ENCODE data around the gene TMEM232.
A peak's percentile ranks its signal among the peaks of the same experiment; 100 is the strongest.

The TMEM232 gene

GRCh38 chr5:110475529-110475928 is 250.9 kb downstream of the TMEM232 start:
- TF ChIP-seq, protein P1, sequence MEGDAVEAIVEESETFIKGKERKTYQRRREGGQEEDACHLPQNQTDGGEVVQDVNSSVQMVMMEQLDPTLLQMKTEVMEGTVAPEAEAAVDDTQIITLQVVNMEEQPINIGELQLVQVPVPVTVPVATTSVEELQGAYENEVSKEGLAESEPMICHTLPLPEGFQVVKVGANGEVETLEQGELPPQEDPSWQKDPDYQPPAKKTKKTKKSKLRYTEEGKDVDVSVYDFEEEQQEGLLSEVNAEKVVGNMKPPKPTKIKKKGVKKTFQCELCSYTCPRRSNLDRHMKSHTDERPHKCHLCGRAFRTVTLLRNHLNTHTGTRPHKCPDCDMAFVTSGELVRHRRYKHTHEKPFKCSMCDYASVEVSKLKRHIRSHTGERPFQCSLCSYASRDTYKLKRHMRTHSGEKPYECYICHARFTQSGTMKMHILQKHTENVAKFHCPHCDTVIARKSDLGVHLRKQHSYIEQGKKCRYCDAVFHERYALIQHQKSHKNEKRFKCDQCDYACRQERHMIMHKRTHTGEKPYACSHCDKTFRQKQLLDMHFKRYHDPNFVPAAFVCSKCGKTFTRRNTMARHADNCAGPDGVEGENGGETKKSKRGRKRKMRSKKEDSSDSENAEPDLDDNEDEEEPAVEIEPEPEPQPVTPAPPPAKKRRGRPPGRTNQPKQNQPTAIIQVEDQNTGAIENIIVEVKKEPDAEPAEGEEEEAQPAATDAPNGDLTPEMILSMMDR (conservative IDR thresholded peaks at IDR 0.05; ENCODE audit: low read depth, low read length), result no peak
- H3K4me3 ChIP-seq (ENCODE audit: low read depth, low read length), result no peak overlapping the region
- DNase-seq (ENCODE audit: low read depth), result no peak

- H3K4me3 ChIP-seq (ENCODE audit: low read depth, low read length), result no peak overlapping the region
- DNase-seq (ENCODE audit: low read depth), result no peak
- TF ChIP-seq, protein P1 (conservative IDR thresholded peaks at IDR 0.05; ENCODE audit: low read depth, low read length), result no peak
Observed at GRCh38 chr5:110469486-110469885, 257.0 kb downstream of the TMEM232 start.

- TF ChIP-seq, protein P1 (conservative IDR thresholded peaks at IDR 0.05; ENCODE audit: low read depth, low read length), result no peak
- no peak overlapping the region for H3K4me3 ChIP-seq (ENCODE audit: low read depth, low read length)
- peak; percentile 11 for DNase-seq (ENCODE audit: low read depth)
Observed at GRCh38 chr5:110463106-110463505, 263.4 kb downstream of the TMEM232 start.

- no peak for DNase-seq (ENCODE audit: low read depth)
- TF ChIP-seq, protein P1 (conservative IDR thresholded peaks at IDR 0.05; ENCODE audit: low read depth, low read length), result no peak
- no peak overlapping the region for H3K4me3 ChIP-seq (ENCODE audit: low read depth, low read length)
Observed at GRCh38 chr5:110460837-110461236, 265.6 kb downstream of the TMEM232 start.

- TF ChIP-seq, protein P1 (conservative IDR thresholded peaks at IDR 0.05; ENCODE audit: low read depth, low read length), result no peak
- DNase-seq (ENCODE audit: low read depth), result no peak
- no peak overlapping the region for H3K4me3 ChIP-seq (ENCODE audit: low read depth, low read length)
Observed at GRCh38 chr5:110458313-110458712, 268.2 kb downstream of the TMEM232 start.

DNA sequence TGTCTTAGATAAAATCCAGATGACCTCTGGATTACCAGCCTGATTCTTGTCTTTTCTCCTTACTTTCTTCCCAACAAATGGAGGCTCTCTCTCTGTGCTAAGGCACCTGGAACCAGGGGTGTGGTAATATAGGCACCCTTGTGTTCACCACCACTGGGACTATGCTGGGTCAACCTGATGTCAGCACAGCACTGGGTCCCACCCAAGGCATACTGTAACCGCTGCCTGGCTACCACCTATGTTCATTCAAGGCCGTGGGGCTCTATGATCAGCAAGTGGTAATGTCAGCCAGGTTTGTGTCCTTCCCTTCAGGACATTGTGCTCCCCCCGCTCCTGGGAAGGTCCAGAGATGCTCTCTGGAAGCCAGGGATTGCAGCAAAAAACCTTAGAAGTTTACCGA is 283.6 kb downstream of the TMEM232 start:
- TF ChIP-seq, protein P1 (conservative IDR thresholded peaks at IDR 0.05; ENCODE audit: low read depth, low read length), result no peak
- no peak overlapping the region for H3K4me3 ChIP-seq (ENCODE audit: low read depth, low read length)
- DNase-seq (ENCODE audit: low read depth), result no peak

- no peak overlapping the region for H3K4me3 ChIP-seq (ENCODE audit: low read depth, low read length)
- TF ChIP-seq, protein P1 (conservative IDR thresholded peaks at IDR 0.05; ENCODE audit: low read depth, low read length), result peak; percentile 68
- peak; percentile 70 for DNase-seq (ENCODE audit: low read depth)
Observed at GRCh38 chr5:110441035-110441434, 285.4 kb downstream of the TMEM232 start.
